Tibial artery (tissue), 4 donors: ENCODE results near the gene VPS39.

Experiments
- DNase-seq, 2 donors: peaks; one replicate each; pipeline ENCODE4 v3.0.0-alpha.2; 2019
- H3K27ac ChIP-seq, 2 donors: fragments of 200-600 bp; sonication (generic) in 1 of 2; 1 replicate in 1 of 2; 2 replicates in 1 of 2; pipeline ENCODE4 v1.5.1; 2018 to 2019; ENCODE audit warnings: mild to moderate bottlenecking in 1 of 2
- H3K27me3 ChIP-seq, 2 donors: fragments of 200-600 bp; sonication (generic) in 1 of 2; one replicate each; pipeline versions ENCODE4 v1.5.1 to v1.6.0; 2016 to 2019
- H3K36me3 ChIP-seq, 3 donors: fragments of 200-600 bp; sonication (generic) in 2 of 3; one replicate each; pipeline ENCODE4 v1.5.1; 2016 to 2019; ENCODE audit warnings: mild to moderate bottlenecking in 2 of 3
- H3K4me1 ChIP-seq, 4 donors: fragments of 200-600 bp; sonication (generic) in 2 of 4; 1 replicate in 3 of 4; 2 replicates in 1 of 4; pipeline ENCODE4 v1.5.1; 2016 to 2019
- H3K4me3 ChIP-seq, 2 donors: fragments of 200-600 bp; sonication (generic) in 1 of 2; 1 replicate in 1 of 2; 2 replicates in 1 of 2; pipeline ENCODE4 v1.5.1; 2018 to 2019; ENCODE audit warnings: mild to moderate bottlenecking in 2 of 2
- H3K9me3 ChIP-seq, 3 donors: fragments of 200-600 bp; sonication (generic) in 1 of 3; one replicate each; pipeline ENCODE4 v1.5.1; 2016 to 2019
- intact Hi-C: fragments of 100-400 bp; cut with DNase I; formaldehyde crosslinking; loops from one replicate; pipeline ENCODE4 v1.15.0; 2023; ENCODE audit warnings: low total_unique reads
- TF ChIP-seq, protein P1 (sequence below), 2 experiments: fragments of 200-600 bp in 1 of 2; fragments of 450-650 bp in 1 of 2; IDR thresholded peaks; one replicate each; pipeline ENCODE4 v1.5.1; 2017 to 2019; ENCODE audit warnings: antibody characterized with exemption in 2 of 2, mild to moderate bottlenecking in 1 of 2, moderate library complexity in 1 of 2

VPS39 gene

DNA sequence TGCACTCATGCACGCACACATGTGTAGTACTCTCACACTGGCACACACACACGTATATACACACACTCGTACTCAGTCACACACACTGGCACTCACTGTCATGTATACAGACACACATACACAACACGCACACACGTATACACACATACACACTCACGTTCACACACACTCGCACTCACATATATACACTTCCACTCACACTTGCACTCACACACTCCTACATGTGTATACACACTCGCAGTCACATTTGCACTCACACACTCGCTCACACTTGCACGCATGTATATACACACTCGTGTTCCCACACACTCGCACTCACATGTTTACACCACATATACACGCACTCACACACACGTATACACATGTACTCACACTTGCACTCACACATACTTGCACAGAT, 53.1 kb downstream of the VPS39 start:
- Histone ChIP-seq H3K27ac (no peak overlapping the region), H3K4me1 (peaks cover 0 to 13% (median 7%) of the 10 kb centered on the region in 4 donors), H3K4me3 (no peak overlapping the region), H3K9me3 (no peaks in the 10 kb centered on the region), H3K36me3 (peaks cover 10 to 17% (median 15%) of the 10 kb centered on the region in 3 donors), H3K27me3 (no peaks in the 10 kb centered on the region)
- DNase-seq: no peak
- TF ChIP-seq, protein P1, sequence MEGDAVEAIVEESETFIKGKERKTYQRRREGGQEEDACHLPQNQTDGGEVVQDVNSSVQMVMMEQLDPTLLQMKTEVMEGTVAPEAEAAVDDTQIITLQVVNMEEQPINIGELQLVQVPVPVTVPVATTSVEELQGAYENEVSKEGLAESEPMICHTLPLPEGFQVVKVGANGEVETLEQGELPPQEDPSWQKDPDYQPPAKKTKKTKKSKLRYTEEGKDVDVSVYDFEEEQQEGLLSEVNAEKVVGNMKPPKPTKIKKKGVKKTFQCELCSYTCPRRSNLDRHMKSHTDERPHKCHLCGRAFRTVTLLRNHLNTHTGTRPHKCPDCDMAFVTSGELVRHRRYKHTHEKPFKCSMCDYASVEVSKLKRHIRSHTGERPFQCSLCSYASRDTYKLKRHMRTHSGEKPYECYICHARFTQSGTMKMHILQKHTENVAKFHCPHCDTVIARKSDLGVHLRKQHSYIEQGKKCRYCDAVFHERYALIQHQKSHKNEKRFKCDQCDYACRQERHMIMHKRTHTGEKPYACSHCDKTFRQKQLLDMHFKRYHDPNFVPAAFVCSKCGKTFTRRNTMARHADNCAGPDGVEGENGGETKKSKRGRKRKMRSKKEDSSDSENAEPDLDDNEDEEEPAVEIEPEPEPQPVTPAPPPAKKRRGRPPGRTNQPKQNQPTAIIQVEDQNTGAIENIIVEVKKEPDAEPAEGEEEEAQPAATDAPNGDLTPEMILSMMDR (IDR thresholded peaks at IDR 0.05): no peak
- intact Hi-C loops: no loop called here

DNA sequence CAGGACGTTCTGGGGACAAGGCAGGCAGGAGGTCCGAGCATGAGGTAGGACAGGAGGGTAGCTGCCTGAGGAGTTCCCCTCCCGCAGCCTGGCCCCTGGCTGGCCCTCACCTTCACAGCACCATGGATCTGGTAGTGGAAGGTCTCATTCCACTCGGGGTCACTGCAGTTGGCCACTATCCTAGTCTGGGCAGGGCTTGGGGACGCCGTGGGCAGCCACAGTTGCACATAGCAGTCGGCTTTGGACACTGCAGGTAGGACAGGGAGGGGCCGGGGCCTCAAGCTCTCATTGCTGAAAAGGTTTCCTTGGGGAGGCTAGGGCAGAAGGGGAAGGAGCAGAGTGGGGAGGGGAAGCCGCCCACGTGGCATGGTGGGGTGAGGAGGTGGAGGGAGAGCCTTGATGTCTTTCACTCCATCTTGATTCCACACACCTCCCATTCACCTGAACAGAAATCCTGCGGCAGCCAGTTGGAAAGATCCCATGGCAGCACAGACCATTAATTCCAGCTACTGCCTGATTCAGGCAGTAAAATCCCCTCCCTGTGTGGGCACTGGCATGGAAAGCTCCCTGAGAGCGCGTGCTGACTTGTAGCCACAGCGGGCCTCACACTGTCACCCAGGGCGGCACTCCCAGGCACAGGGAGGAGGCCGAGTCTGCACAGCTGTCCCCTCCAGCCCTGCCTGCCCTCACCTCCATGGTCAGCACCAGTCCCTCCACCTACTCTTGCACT, 53.7 kb downstream of the VPS39 start:
- Histone ChIP-seq H3K27ac (no peak overlapping the region), H3K36me3 (peaks cover 4 to 11% (median 10%) of the 10 kb centered on the region in 3 donors), H3K4me3 (no peak overlapping the region), H3K27me3 (no peaks in the 10 kb centered on the region), H3K4me1 (peaks cover 0 to 13% (median 7%) of the 10 kb centered on the region in 4 donors), H3K9me3 (no peaks in the 10 kb centered on the region)
- TF ChIP-seq, protein P1 (IDR thresholded peaks at IDR 0.05): no peak
- intact Hi-C loops: no loop called here
- peak in 1 of 2 donors; percentile 59 for DNase-seq

DNA sequence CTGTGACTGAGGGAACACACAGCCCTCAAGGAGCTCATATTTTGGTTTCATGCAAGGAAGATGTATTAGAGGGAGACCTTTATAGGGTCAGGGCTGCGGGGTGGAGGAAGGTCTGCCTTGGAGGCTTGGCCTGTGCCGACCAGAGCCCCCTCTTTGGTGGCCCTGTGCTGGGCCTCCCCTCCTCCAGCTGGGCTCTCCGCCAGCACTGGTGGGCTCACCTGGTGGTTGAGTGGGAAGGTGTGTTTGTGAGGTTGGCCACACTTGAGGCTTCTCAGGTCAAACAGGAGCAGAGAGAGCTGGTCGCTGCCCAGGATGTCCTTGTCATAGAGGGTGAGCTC, 54.3 kb downstream of the VPS39 start:
- peaks cover 0 to 13% (median 7%) of the 10 kb centered on the region in 4 donors for H3K4me1 ChIP-seq
- H3K36me3 ChIP-seq: peaks cover 0 to 6% (median 4%) of the 10 kb centered on the region in 3 donors
- H3K4me3 ChIP-seq: no peak overlapping the region
- DNase-seq: peak in 1 of 2 donors; percentile 53
- H3K27ac ChIP-seq: no peak overlapping the region
- TF ChIP-seq, protein P1 (IDR thresholded peaks at IDR 0.05): no peak
- H3K9me3 ChIP-seq: no peaks in the 10 kb centered on the region
- intact Hi-C loops: no loop called here
- no peaks in the 10 kb centered on the region for H3K27me3 ChIP-seq

DNA sequence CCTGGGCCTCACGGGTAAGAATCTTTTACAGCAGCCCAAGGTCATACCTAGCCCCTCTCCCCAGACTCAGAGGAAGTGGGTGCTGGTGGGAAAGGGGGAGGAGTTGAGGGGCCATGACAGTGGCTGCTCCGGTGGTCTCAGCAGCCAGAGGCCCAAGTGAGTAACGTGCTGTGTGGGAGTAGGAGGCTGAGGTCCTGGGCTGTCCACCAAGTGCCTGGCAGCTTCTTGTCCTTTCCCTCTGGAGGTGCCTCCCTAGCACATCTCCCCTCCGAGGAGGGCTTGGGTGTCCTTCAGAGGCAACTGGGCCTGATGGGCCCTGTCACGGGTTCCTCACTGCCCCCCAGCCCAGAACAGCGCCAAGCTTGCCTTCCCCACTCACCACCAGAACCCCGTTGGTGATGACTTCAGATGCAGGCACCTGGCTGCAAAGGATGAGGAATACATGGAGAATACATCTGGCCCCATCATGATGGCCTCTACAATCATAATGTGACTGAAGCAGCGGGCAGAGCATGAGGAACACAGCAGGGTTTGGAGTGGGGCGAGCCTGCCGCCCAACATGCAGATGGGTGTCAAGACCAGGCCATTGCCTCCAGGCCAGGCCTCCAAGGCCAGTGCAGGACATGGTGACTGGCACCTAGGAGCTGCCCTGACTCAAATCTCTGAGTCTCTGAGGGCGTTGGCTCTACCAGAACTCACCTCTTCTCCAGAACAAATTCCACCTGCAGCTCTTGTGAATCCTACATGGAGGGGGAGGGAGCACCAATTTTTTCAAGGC, 55.0 kb downstream of the VPS39 start:
- DNase-seq: peak in 1 of 2 donors; percentile 59
- H3K4me1 ChIP-seq: peaks cover 0 to 10% (median 7%) of the 10 kb centered on the region in 4 donors

DNA sequence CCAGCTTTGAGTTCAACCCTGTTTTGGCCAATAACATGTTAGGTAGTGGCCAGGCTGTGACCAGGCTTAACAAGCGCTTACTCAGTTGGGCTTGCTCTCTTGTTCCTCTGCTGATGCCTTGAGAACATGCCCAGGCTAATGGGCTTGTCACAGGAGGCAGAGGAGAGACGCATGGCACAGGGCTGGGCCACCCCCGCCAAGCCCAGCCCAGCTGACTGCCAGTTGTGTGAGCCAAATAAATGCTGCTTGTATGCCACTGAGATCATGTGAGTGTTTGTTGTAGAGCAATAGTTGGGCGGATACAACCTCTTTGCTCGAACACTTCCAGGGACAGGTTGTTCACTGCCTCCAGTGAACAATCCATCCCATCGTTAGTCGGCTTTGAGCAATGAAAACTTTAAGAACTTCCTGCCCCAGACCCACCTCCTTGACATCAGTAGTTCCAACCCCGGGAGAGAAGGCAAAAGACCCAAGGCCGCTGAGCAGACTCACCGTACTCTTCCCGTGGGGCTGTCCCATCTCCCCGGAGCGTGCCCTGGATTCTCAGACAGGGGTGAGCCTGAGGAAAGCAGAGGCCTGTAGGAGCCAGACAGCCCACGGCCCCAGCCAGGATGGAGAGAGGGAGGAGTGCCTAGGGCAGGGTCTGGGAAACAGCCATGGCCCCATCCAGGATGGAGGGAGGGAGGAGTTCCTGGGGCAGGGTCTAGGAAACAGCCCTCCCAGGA, 55.7 kb downstream of the VPS39 start:
- no peaks in the 10 kb centered on the region for H3K9me3 ChIP-seq
- H3K4me1 ChIP-seq: peaks cover 0 to 9% (median 7%) of the 10 kb centered on the region in 4 donors
- no peaks in the 10 kb centered on the region for H3K27me3 ChIP-seq
- intact Hi-C loops: no loop called here
- DNase-seq: peak in 1 of 2 donors; percentile 71
- TF ChIP-seq, protein P1 (IDR thresholded peaks at IDR 0.05): no peak
- no peak overlapping the region for H3K4me3 ChIP-seq
- no peaks in the 10 kb centered on the region for H3K36me3 ChIP-seq
- no peak overlapping the region for H3K27ac ChIP-seq

More for the DNA sequence above, 55.0 kb downstream of the VPS39 start:
- Histone ChIP-seq H3K27me3 (no peaks in the 10 kb centered on the region), H3K4me3 (no peak overlapping the region), H3K27ac (no peak overlapping the region), H3K36me3 (no peaks in the 10 kb centered on the region), H3K9me3 (no peaks in the 10 kb centered on the region)
- TF ChIP-seq, protein P1 (IDR thresholded peaks at IDR 0.05): no peak
- intact Hi-C loops: no loop called here
